Astrocyte (in vitro differentiated cells and primary cell): Measurements from ENCODE around the gene METTL15. TPM values are rescaled to one million over a fixed set of nuclear protein-coding genes. Genes with fewer than 3 reads are reported as not detected.

Experiments used
- DNase-seq: peaks from one replicate; pipeline ENCODE4 v3.0.0-alpha.2; 2010; ENCODE audit warnings: low read depth
- FAIRE-seq: peaks from 2 replicates; lab custom pipeline; 2011; peaks lifted over from hg19 to GRCh38; lab: Jason Lieb, UNC
- H2AFZ ChIP-seq: 2 replicates; pipeline ENCODE4 v1.6.0; 2012; ENCODE audit warnings: low read depth, low read length, inconsistent platforms
- H3K27ac ChIP-seq: 2 replicates; pipeline ENCODE4 v1.5.1; 2011; ENCODE audit warnings: low read depth, low read length, inconsistent platforms
- H3K27me3 ChIP-seq: 2 replicates; pipeline ENCODE4 v1.6.0; 2011; ENCODE audit warnings: low read length, inconsistent platforms; ENCODE audit not compliant: insufficient read depth
- H3K36me3 ChIP-seq: 2 replicates; pipeline ENCODE4 v1.5.1; 2011; ENCODE audit warnings: low read length, inconsistent platforms; ENCODE audit not compliant: insufficient read depth
- H3K4me1 ChIP-seq: 2 replicates; pipeline ENCODE4 v1.5.1; 2011; ENCODE audit warnings: low read length, inconsistent platforms; ENCODE audit not compliant: insufficient read depth
- H3K4me2 ChIP-seq: 2 replicates; pipeline ENCODE4 v1.6.0; 2012; ENCODE audit warnings: low read length, inconsistent platforms
- H3K4me3 ChIP-seq: 2 replicates; pipeline ENCODE4 v1.5.1; 2011; ENCODE audit warnings: low read depth, mild to moderate bottlenecking, low read length, inconsistent platforms; ENCODE audit not compliant: insufficient read depth
- H3K79me2 ChIP-seq: 2 replicates; pipeline ENCODE4 v1.6.0; 2012; ENCODE audit warnings: mild to moderate bottlenecking, low read length, inconsistent platforms; ENCODE audit not compliant: insufficient read depth
- H3K9ac ChIP-seq: 2 replicates; pipeline ENCODE4 v1.6.0; 2012; ENCODE audit warnings: mild to moderate bottlenecking, low read length, inconsistent platforms
- H3K9me3 ChIP-seq: 2 replicates; pipeline ENCODE4 v1.5.1; 2012; ENCODE audit warnings: low read depth, mild to moderate bottlenecking, low read length, inconsistent platforms; ENCODE audit not compliant: insufficient read depth
- H4K20me1 ChIP-seq: 2 replicates; pipeline ENCODE4 v1.6.0; 2012; ENCODE audit warnings: low read length, inconsistent platforms; ENCODE audit not compliant: insufficient read depth
- H3K27ac Mint-ChIP-seq: one replicate; pipeline ENCODE4 v1.8.0; 2021; ENCODE audit warnings: mild to moderate bottlenecking, mixed read lengths; ENCODE audit not compliant: unreplicated experiment
- H3K27me3 Mint-ChIP-seq: one replicate; pipeline ENCODE4 v1.8.0; 2021; ENCODE audit warnings: low read depth, mixed read lengths; ENCODE audit not compliant: unreplicated experiment
- H3K36me3 Mint-ChIP-seq: one replicate; pipeline ENCODE4 v1.8.0; 2021; ENCODE audit warnings: low read depth, mixed read lengths; ENCODE audit not compliant: unreplicated experiment
- H3K4me1 Mint-ChIP-seq: one replicate; pipeline ENCODE4 v1.8.0; 2021; ENCODE audit warnings: low read depth, mixed read lengths; ENCODE audit not compliant: unreplicated experiment
- H3K4me3 Mint-ChIP-seq: one replicate; pipeline ENCODE4 v1.8.0; 2021; ENCODE audit warnings: mild to moderate bottlenecking, moderate library complexity, mixed read lengths; ENCODE audit not compliant: unreplicated experiment
- H3K9me3 Mint-ChIP-seq: one replicate; pipeline ENCODE4 v1.8.0; 2021; ENCODE audit warnings: mild to moderate bottlenecking, mixed read lengths; ENCODE audit not compliant: unreplicated experiment
- EZH2 ChIP-seq: IDR thresholded peaks from 2 replicates; pipeline ENCODE4 v1.6.1; 2012; ENCODE audit warnings: mild to moderate bottlenecking, low read length, inconsistent platforms; ENCODE audit not compliant: insufficient read depth
- total RNA-seq: library from RNA; stranded (reverse); gene quantifications from 2 replicates; pipeline ENCODE4 v1.2.1, GENCODE V29; 2021
- TF ChIP-seq, protein P1 (sequence below): IDR thresholded peaks from 2 replicates; pipeline ENCODE4 v1.5.1; 2011; ENCODE audit warnings: low read depth, mild to moderate bottlenecking, inconsistent platforms, low read length, moderate library complexity; ENCODE audit not compliant: insufficient read depth

The METTL15 gene
- total RNA-seq, 1 donor from 2014 or later: 10.8 TPM

DNA sequence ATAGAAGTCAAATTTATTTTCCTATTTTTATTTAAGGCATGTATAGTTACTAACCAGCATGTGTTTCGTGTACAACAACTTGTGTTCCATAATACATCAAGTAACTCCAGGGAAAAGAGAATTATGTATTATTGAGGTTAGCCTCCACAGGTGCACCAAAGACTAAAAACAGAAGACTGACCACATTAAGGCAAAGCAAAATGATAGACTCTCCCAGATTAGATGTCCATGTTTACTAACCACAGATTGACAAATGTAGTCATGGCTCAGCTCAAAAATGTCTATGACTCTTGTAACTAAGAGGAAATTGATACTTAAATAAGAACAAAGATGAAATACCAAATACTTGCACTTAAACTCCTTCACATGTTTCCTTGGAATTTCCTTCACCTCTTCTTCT is 238.5 kb downstream of the METTL15 start:
- Mint-ChIP-seq H3K4me3 (no peak overlapping the region), H3K27me3 (no peaks in the 10 kb centered on the region), H3K36me3 (no peaks in the 10 kb centered on the region), H3K4me1 (peaks cover 23% of the 10 kb centered on the region), H3K9me3 (no peaks in the 10 kb centered on the region), H3K27ac (no peak overlapping the region)
- Histone ChIP-seq H3K4me3 (no peak overlapping the region), H3K9ac (no peak overlapping the region), H3K9me3 (peaks cover 2% of the 10 kb centered on the region), H3K27me3 (no peaks in the 10 kb centered on the region), H4K20me1 (no peaks in the 10 kb centered on the region), H3K4me1 (peaks cover 8% of the 10 kb centered on the region), H3K27ac (no peak overlapping the region), H2AFZ (no peak overlapping the region), H3K79me2 (no peaks in the 10 kb centered on the region), H3K36me3 (no peaks in the 10 kb centered on the region), H3K4me2 (no peak overlapping the region)
- FAIRE-seq (peak; percentile 49), DNase-seq (peak; percentile 41)
- TF ChIP-seq EZH2: no peak
- TF ChIP-seq, protein P1, sequence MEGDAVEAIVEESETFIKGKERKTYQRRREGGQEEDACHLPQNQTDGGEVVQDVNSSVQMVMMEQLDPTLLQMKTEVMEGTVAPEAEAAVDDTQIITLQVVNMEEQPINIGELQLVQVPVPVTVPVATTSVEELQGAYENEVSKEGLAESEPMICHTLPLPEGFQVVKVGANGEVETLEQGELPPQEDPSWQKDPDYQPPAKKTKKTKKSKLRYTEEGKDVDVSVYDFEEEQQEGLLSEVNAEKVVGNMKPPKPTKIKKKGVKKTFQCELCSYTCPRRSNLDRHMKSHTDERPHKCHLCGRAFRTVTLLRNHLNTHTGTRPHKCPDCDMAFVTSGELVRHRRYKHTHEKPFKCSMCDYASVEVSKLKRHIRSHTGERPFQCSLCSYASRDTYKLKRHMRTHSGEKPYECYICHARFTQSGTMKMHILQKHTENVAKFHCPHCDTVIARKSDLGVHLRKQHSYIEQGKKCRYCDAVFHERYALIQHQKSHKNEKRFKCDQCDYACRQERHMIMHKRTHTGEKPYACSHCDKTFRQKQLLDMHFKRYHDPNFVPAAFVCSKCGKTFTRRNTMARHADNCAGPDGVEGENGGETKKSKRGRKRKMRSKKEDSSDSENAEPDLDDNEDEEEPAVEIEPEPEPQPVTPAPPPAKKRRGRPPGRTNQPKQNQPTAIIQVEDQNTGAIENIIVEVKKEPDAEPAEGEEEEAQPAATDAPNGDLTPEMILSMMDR: no peak

DNA sequence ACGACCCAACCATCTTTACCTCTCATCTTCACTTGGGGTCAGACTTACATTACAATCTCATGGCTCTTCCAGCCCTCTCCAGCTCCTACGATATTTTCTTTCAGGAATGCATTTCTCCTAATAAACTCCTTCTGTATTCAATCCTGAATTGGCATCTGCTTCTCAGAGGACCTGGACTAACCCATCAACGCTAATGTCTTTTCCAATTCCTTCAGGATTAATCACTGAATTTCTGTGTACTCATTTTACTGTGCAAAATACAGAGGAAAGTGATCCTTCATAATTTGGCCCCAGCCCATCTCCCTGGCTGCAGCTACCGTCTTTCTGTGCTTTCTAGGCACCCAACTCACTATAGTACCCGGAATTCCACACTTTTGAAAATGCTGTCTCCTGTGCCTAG is 239.2 kb downstream of the METTL15 start:
- Histone ChIP-seq H3K36me3 (no peaks in the 10 kb centered on the region), H3K4me2 (no peak overlapping the region), H3K27me3 (no peaks in the 10 kb centered on the region), H4K20me1 (no peaks in the 10 kb centered on the region), H3K4me3 (no peak overlapping the region), H3K79me2 (no peaks in the 10 kb centered on the region), H2AFZ (no peak overlapping the region), H3K9me3 (peaks cover 2% of the 10 kb centered on the region), H3K4me1 (peaks cover 8% of the 10 kb centered on the region), H3K9ac (no peak overlapping the region), H3K27ac (no peak overlapping the region)
- H3K27me3 Mint-ChIP-seq: no peaks in the 10 kb centered on the region
- H3K27ac Mint-ChIP-seq: no peak overlapping the region
- no peaks in the 10 kb centered on the region for H3K9me3 Mint-ChIP-seq
- H3K4me3 Mint-ChIP-seq: no peak overlapping the region
- TF ChIP-seq, protein P1: no peak
- TF ChIP-seq EZH2: no peak
- H3K4me1 Mint-ChIP-seq: peaks cover 23% of the 10 kb centered on the region
- H3K36me3 Mint-ChIP-seq: no peaks in the 10 kb centered on the region
- FAIRE-seq (no peak), DNase-seq (no peak)

DNA sequence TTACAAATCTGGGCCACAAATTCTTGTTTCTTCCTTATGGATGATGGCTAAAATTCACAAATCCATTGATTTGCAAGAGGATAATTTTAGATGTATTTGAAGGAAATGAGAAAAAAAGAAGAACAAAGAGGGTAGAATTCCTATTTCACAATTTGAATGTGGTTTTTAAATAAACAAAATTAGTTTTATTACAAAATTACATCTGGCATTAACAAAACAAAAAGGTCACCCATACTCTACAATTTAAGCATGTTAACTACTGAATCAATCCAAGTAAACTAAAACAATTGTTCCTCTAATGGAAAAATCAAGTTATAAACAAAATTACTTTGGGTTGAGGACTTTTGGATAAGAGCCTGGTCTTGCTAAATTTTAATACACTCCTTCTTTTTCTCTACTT is 242.0 kb downstream of the METTL15 start:
- Histone ChIP-seq H3K9me3 (peaks cover 2% of the 10 kb centered on the region), H3K4me1 (no peaks in the 10 kb centered on the region), H3K36me3 (no peaks in the 10 kb centered on the region), H2AFZ (no peak overlapping the region), H3K9ac (no peak overlapping the region), H3K79me2 (no peaks in the 10 kb centered on the region), H3K4me2 (no peak overlapping the region), H3K27ac (no peak overlapping the region), H3K27me3 (no peaks in the 10 kb centered on the region), H3K4me3 (no peak overlapping the region), H4K20me1 (no peaks in the 10 kb centered on the region)
- Mint-ChIP-seq H3K4me3 (no peak overlapping the region), H3K4me1 (peaks cover 12% of the 10 kb centered on the region), H3K36me3 (no peaks in the 10 kb centered on the region), H3K27ac (no peak overlapping the region), H3K27me3 (no peaks in the 10 kb centered on the region), H3K9me3 (no peaks in the 10 kb centered on the region)
- no peak for TF ChIP-seq EZH2
- TF ChIP-seq, protein P1: no peak
- DNase-seq: no peak
- FAIRE-seq: peak; percentile 32
